ENCODE results near the gene ELOVL2.

GRCh38 chr6:11021714-11022113 is 22.4 kb downstream of the ELOVL2 start:
- TF ChIP-seq CTCF (IDR thresholded peaks at IDR 0.05) (no peak), POLR2AphosphoS5 (IDR thresholded peaks at IDR 0.05; ENCODE audit: insufficient read depth in 1 of 2, low read depth in 1 of 2) (no peak), POLR2A (IDR thresholded peaks at IDR 0.05) (no peak)

All from vagina (tissue), 2 donors.